GM12878 (cell line): ENCODE results near the gene MGAT2. TPM values are rescaled to one million over a fixed set of nuclear protein-coding genes. Genes with fewer than 3 reads are reported as not detected.

Experiments used
- ATAC-seq: fragments of 200-7000 bp; cut with Tn5 transposase; 3 replicates; pipeline ENCODE4 v1.9.1; 2020; ENCODE audit warnings: mild to moderate bottlenecking, moderate library complexity
- BruUV-seq: library from RNA; stranded (reverse); fragments of 400-500 nt; replicated peaks from 2 replicates; lab custom pipeline; 2021; lab: Mats Ljungman, UMichigan
- CTCF ChIA-PET: fragments of 300-600 bp; sonication (Branson Sonifier 250); formaldehyde crosslinking; extraction: SDS; loops from one replicate; lab custom pipeline; 2021; ENCODE audit warnings: inconsistent platforms; lab: Yijun Ruan, JAX
- POLR2A ChIA-PET: fragments of 350-600 bp; formaldehyde crosslinking; extraction: SDS; loops from one replicate; lab custom pipeline; 2021; ENCODE audit warnings: inconsistent platforms; lab: Charles Lee
- RAD21 ChIA-PET: fragments of 300-600 bp; sonication (Branson Sonifier 250); formaldehyde crosslinking; loops from one replicate; lab custom pipeline; 2023; ENCODE audit warnings: antibody characterized with exemption; ENCODE audit not compliant: unreplicated experiment; lab: Charles Lee
- SMC1A ChIA-PET: fragments of 300-600 bp; sonication (Branson Sonifier 250); formaldehyde crosslinking; loops from one replicate; lab custom pipeline; 2023; ENCODE audit not compliant: unreplicated experiment, uncharacterized antibody; lab: Charles Lee
- DNase-seq: peaks from one replicate; pipeline ENCODE4 v3.0.0-alpha.2; 2011; ENCODE audit warnings: low read depth, low spot score
- FAIRE-seq: peaks from 3 replicates; lab custom pipeline; 2011; peaks lifted over from hg19 to GRCh38; lab: Jason Lieb, UNC
- H2AFZ ChIP-seq: 2 replicates; pipeline ENCODE4 v1.6.0; 2011; ENCODE audit warnings: low read depth, low read length, control low read depth; ENCODE audit not compliant: control insufficient read depth
- H3K27ac ChIP-seq: 2 replicates; pipeline ENCODE4 v1.5.1; 2011; ENCODE audit warnings: control low read depth; ENCODE audit not compliant: control insufficient read depth, insufficient read depth
- H3K27me3 ChIP-seq, 2 experiments: replicated peaks in 1 of 2; 2 replicates each; pipeline versions ENCODE4 v1.6.0 to v1.6.1; 2011; ENCODE audit warnings: low read length in 1 of 2; ENCODE audit not compliant: control insufficient read depth in 2 of 2, insufficient read depth in 2 of 2
- H3K36me3 ChIP-seq, 2 experiments: 2 replicates each; pipeline ENCODE4 v1.5.1; 2011; ENCODE audit warnings: low read length in 1 of 2; ENCODE audit not compliant: control insufficient read depth in 2 of 2, insufficient read depth in 2 of 2
- H3K4me1 ChIP-seq: 2 replicates; pipeline ENCODE4 v1.6.1; 2011; ENCODE audit warnings: mild to moderate bottlenecking, low read length, moderate library complexity, mixed read lengths; ENCODE audit not compliant: control insufficient read depth, insufficient read depth
- H3K4me2 ChIP-seq: 2 replicates; pipeline ENCODE4 v1.6.0; 2011; ENCODE audit warnings: control low read depth; ENCODE audit not compliant: control insufficient read depth, insufficient read depth
- H3K4me3 ChIP-seq: fragments of 200-600 bp; sonication (generic); 2 replicates; pipeline ENCODE4 v1.5.1; 2016
- H3K79me2 ChIP-seq: 2 replicates; pipeline ENCODE4 v1.6.0; 2011; ENCODE audit warnings: low read length; ENCODE audit not compliant: control insufficient read depth, insufficient read depth
- H3K9ac ChIP-seq: 2 replicates; pipeline ENCODE4 v1.8.0; 2011; ENCODE audit warnings: low read length, control low read depth, mixed read lengths; ENCODE audit not compliant: control insufficient read depth, insufficient read depth
- H3K9me3 ChIP-seq: replicated peaks from 3 replicates; pipeline ENCODE4 v1.5.1; 2011; ENCODE audit warnings: mild to moderate bottlenecking, low read length; ENCODE audit not compliant: control insufficient read depth, insufficient read depth
- H4K20me1 ChIP-seq: 2 replicates; pipeline ENCODE4 v1.6.0; 2011; ENCODE audit not compliant: control insufficient read depth, insufficient read depth
- CBX3 ChIP-seq: fragments of 200-600 bp; sonication (generic); IDR thresholded peaks from 2 replicates; pipeline ENCODE4 v1.6.1; 2016; ENCODE audit warnings: low read depth, borderline replicate concordance
- CBX5 ChIP-seq: sonication (generic); IDR thresholded peaks from 2 replicates; pipeline ENCODE4 v1.6.1; 2016; ENCODE audit warnings: low read depth, moderate library complexity, mild to moderate bottlenecking, inconsistent platforms
- EP300 ChIP-seq, 2 experiments: fragments of 150-350 bp in 1 of 2; IDR thresholded peaks; 2 replicates each; pipeline ENCODE4 v1.6.1; 2011 to 2012; ENCODE audit warnings: low read depth in 2 of 2, low read length in 2 of 2, borderline replicate concordance in 1 of 2, improper control_type of control experiment in 1 of 2, inconsistent platforms in 1 of 2; ENCODE audit not compliant: control insufficient read depth in 1 of 2
- HDAC6 ChIP-seq: fragments of 200-600 bp; sonication (generic); IDR thresholded peaks from one replicate; pipeline ENCODE4 v1.8.0; 2017; ENCODE audit warnings: antibody characterized with exemption; ENCODE audit not compliant: unreplicated experiment
- LARP7 ChIP-seq: fragments of 450-650 bp; IDR thresholded peaks from 2 replicates; pipeline ENCODE4 v1.6.1; 2017; ENCODE audit warnings: mild to moderate bottlenecking
- NFIC ChIP-seq: IDR thresholded peaks from 2 replicates; pipeline ENCODE4 v1.6.1; 2012; ENCODE audit warnings: low read depth, mild to moderate bottlenecking, inconsistent platforms, low read length, moderate library complexity
- NFXL1 ChIP-seq: fragments of 450-650 bp; IDR thresholded peaks from 2 replicates; pipeline ENCODE4 v1.6.1; 2017; ENCODE audit warnings: antibody characterized with exemption, mild to moderate bottlenecking, borderline replicate concordance
- NR2F1 ChIP-seq: fragments of 450-650 bp; conservative IDR thresholded peaks from 2 replicates; pipeline ENCODE4 v1.6.1; 2017; ENCODE audit warnings: mild to moderate bottlenecking
- NRF1 ChIP-seq: conservative IDR thresholded peaks from 2 replicates; pipeline ENCODE4 v1.6.1; 2011; ENCODE audit warnings: mild to moderate bottlenecking, low read depth, low read length, improper control_type of control experiment
- POLR2A ChIP-seq: IDR thresholded peaks from 2 replicates; pipeline ENCODE4 v1.6.1; 2011; ENCODE audit warnings: low read depth, mild to moderate bottlenecking, low read length
- SMAD1 ChIP-seq: fragments of 450-650 bp; IDR thresholded peaks from 2 replicates; pipeline ENCODE4 v1.6.1; 2018; ENCODE audit warnings: mild to moderate bottlenecking, low read depth; ENCODE audit not compliant: partially characterized antibody
- SREBF1 ChIP-seq: IDR thresholded peaks from 2 replicates; pipeline ENCODE4 v1.6.1; 2012; ENCODE audit warnings: mild to moderate bottlenecking, low read length
- STAT3 ChIP-seq: IDR thresholded peaks from 2 replicates; pipeline ENCODE4 v1.6.1; 2011; ENCODE audit warnings: low read depth, low read length, improper control_type of control experiment
- TCF12 ChIP-seq: IDR thresholded peaks from 2 replicates; pipeline ENCODE4 v1.6.1; 2011; ENCODE audit warnings: low read depth, mild to moderate bottlenecking, low read length
- WGBS: methylation state at CpG from one replicate; pipeline ENCODE4 v1.1.6; 2016; ENCODE audit warnings: low lambda C conversion rate; ENCODE audit not compliant: insufficient replicate concordance, insufficient coverage; ENCODE audit errors: missing lambda C conversion rate; 5-methylcytosine and 5-hydroxymethylcytosine counted together
- in situ Hi-C: fragments of 300-500 bp; cut with MboI; formaldehyde crosslinking; loops from 9 replicates; pipeline ENCODE4 v1.14.3; 2018; ENCODE audit warnings: mixed read lengths
- intact Hi-C: fragments of 100-400 bp; cut with micrococcal nuclease; formaldehyde crosslinking; loops from one replicate; pipeline ENCODE4 v1.14.2; 2022; ENCODE audit not compliant: unreplicated experiment
- polyA plus RNA-seq, 11 experiments: library from polyadenylated mRNA; depleted of rRNA in 4 of 11; unstranded in 6 of 11; stranded (reverse) in 5 of 11; fragments of >200 nt; fragmentation: Nextera tagmentation in 4 of 11; fragmentation: Illumina TruSeq in 1 of 11; extraction: Ambion mirVana in 4 of 11; extraction: Trizol in 1 of 11; gene quantifications; 1 replicate in 1 of 11; 2 replicates in 10 of 11; pipeline versions ENCODE4 v1.2.1 to v1.2.3, GENCODE V29; 2011 to 2016; ENCODE audit warnings: inconsistent platforms in 2 of 11, missing spikeins in 2 of 11, low read depth in 1 of 11
- total RNA-seq, 4 experiments: library from RNA; depleted of rRNA in 3 of 4; stranded (reverse); fragments of >200 nt in 3 of 4; fragmentation: Illumina TruSeq in 1 of 4; extraction: Trizol in 1 of 4; gene quantifications; 2 replicates each; pipeline versions ENCODE4 v1.2.1 to v1.2.3, GENCODE V29; 2013 to 2021
- TF ChIP-seq, protein P1 (sequence below): fragments of 450-650 bp; IDR thresholded peaks from 2 replicates; pipeline ENCODE4 v1.6.1; 2016; ENCODE audit warnings: mild to moderate bottlenecking
- TF ChIP-seq, protein P2 (sequence below): fragments of 450-650 bp; IDR thresholded peaks from 2 replicates; pipeline ENCODE4 v1.6.1; 2016; ENCODE audit warnings: mild to moderate bottlenecking, moderate library complexity, borderline replicate concordance
- TF ChIP-seq, protein P3 (sequence below): IDR thresholded peaks from 2 replicates; pipeline ENCODE4 v1.6.1; 2012; ENCODE audit warnings: mild to moderate bottlenecking, low read depth, low read length

MGAT2 gene
- total and polyA plus RNA-seq, 10 of the 15 experiments (the other 5 are each of a cell fraction or from before 2014, with no cell fraction given), result 0.03 to 51.8 (median 38.0) TPM; not detected in 1

DNA sequence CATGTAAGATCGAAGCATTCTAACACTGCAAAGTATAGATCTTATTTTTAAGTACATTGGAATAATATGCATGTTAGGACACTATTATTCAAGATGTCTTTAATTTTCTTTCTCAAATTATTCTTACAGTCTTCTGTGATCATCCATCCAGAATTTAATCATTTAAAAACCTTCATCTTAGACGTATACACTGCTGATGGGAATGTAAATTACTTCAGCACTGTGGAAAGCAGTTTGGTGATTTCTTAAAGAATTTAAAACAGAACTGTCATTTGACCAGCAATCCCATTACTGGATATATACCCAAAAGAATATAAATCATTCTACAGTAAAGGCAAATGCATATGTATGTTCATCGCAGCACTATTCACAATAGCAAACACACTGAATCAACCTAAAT is 31.2 kb upstream of the MGAT2 start:
- H3K27me3 ChIP-seq, result no peaks in the 10 kb centered on the region
- no peak for FAIRE-seq
- no peak overlapping the region for H3K9ac ChIP-seq
- ChIA-PET SMC1A (no interaction called here), CTCF (interaction anchor here (1.0 to 5.6 kb wide), 2 partner anchors 7 to 13 kb away, joined by 3 to 75 read pairs; partner anchors contain the start of gene LRR1), POLR2A (no interaction called here), RAD21 (interaction anchor here (3.6 kb wide), 1 partner anchor 128 kb away, joined by 22 read pairs; no protein-coding TSS in a partner anchor)
- in situ Hi-C loops, result no loop called here
- H3K4me3 ChIP-seq, result no peak overlapping the region
- H3K79me2 ChIP-seq, result peaks cover 18% of the 10 kb centered on the region
- H2AFZ ChIP-seq, result no peak overlapping the region
- H3K4me1 ChIP-seq, result peaks cover 6% of the 10 kb centered on the region; the same call in 1 of the 2 replicates
- H3K36me3 ChIP-seq, result no peaks in the 10 kb centered on the region
- DNase-seq, result no peak
- 84% methylated on average over 3 of the region's 3 CpGs for whole genome bisulfite sequencing
- H4K20me1 ChIP-seq, result no peaks in the 10 kb centered on the region
- no peak overlapping the region for H3K4me2 ChIP-seq
- H3K27ac ChIP-seq, result no peak overlapping the region
- no peaks in the 10 kb centered on the region for H3K9me3 ChIP-seq
- intact Hi-C loops, result loop anchor here (5.0 kb wide), 1 partner anchor 127 kb away; no protein-coding TSS in a partner anchor
- no peak for ATAC-seq
- no TSS peak for BruUV-seq
- no peak for TF ChIP-seq NFIC
- TF ChIP-seq LARP7, result no peak
- TF ChIP-seq POLR2A, result no peak
- no peak for TF ChIP-seq EP300 (IDR thresholded peaks at IDR 0.05; ENCODE audit: borderline replicate concordance in 1 of 2, control insufficient read depth in 1 of 2, low read depth in 2 of 2, low read length in 2 of 2)
- TF ChIP-seq CBX3, result no peak
- TF ChIP-seq SMAD1, result no peak
- TF ChIP-seq TCF12, result no peak
- no peak for TF ChIP-seq NR2F1
- no peak for TF ChIP-seq STAT3
- no peak for TF ChIP-seq NFXL1
- TF ChIP-seq, protein P1, sequence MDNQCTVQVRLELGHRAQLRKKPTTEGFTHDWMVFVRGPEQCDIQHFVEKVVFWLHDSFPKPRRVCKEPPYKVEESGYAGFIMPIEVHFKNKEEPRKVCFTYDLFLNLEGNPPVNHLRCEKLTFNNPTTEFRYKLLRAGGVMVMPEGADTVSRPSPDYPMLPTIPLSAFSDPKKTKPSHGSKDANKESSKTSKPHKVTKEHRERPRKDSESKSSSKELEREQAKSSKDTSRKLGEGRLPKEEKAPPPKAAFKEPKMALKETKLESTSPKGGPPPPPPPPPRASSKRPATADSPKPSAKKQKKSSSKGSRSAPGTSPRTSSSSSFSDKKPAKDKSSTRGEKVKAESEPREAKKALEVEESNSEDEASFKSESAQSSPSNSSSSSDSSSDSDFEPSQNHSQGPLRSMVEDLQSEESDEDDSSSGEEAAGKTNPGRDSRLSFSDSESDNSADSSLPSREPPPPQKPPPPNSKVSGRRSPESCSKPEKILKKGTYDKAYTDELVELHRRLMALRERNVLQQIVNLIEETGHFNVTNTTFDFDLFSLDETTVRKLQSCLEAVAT, result no peak
- TF ChIP-seq NRF1, result no peak
- TF ChIP-seq, protein P2, sequence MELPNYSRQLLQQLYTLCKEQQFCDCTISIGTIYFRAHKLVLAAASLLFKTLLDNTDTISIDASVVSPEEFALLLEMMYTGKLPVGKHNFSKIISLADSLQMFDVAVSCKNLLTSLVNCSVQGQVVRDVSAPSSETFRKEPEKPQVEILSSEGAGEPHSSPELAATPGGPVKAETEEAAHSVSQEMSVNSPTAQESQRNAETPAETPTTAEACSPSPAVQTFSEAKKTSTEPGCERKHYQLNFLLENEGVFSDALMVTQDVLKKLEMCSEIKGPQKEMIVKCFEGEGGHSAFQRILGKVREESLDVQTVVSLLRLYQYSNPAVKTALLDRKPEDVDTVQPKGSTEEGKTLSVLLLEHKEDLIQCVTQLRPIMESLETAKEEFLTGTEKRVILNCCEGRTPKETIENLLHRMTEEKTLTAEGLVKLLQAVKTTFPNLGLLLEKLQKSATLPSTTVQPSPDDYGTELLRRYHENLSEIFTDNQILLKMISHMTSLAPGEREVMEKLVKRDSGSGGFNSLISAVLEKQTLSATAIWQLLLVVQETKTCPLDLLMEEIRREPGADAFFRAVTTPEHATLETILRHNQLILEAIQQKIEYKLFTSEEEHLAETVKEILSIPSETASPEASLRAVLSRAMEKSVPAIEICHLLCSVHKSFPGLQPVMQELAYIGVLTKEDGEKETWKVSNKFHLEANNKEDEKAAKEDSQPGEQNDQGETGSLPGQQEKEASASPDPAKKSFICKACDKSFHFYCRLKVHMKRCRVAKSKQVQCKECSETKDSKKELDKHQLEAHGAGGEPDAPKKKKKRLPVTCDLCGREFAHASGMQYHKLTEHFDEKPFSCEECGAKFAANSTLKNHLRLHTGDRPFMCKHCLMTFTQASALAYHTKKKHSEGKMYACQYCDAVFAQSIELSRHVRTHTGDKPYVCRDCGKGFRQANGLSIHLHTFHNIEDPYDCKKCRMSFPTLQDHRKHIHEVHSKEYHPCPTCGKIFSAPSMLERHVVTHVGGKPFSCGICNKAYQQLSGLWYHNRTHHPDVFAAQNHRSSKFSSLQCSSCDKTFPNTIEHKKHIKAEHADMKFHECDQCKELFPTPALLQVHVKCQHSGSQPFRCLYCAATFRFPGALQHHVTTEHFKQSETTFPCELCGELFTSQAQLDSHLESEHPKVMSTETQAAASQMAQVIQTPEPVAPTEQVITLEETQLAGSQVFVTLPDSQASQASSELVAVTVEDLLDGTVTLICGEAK, result no peak
- TF ChIP-seq SREBF1, result no peak
- TF ChIP-seq, protein P3, sequence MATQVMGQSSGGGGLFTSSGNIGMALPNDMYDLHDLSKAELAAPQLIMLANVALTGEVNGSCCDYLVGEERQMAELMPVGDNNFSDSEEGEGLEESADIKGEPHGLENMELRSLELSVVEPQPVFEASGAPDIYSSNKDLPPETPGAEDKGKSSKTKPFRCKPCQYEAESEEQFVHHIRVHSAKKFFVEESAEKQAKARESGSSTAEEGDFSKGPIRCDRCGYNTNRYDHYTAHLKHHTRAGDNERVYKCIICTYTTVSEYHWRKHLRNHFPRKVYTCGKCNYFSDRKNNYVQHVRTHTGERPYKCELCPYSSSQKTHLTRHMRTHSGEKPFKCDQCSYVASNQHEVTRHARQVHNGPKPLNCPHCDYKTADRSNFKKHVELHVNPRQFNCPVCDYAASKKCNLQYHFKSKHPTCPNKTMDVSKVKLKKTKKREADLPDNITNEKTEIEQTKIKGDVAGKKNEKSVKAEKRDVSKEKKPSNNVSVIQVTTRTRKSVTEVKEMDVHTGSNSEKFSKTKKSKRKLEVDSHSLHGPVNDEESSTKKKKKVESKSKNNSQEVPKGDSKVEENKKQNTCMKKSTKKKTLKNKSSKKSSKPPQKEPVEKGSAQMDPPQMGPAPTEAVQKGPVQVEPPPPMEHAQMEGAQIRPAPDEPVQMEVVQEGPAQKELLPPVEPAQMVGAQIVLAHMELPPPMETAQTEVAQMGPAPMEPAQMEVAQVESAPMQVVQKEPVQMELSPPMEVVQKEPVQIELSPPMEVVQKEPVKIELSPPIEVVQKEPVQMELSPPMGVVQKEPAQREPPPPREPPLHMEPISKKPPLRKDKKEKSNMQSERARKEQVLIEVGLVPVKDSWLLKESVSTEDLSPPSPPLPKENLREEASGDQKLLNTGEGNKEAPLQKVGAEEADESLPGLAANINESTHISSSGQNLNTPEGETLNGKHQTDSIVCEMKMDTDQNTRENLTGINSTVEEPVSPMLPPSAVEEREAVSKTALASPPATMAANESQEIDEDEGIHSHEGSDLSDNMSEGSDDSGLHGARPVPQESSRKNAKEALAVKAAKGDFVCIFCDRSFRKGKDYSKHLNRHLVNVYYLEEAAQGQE, result no peak
- no peak for TF ChIP-seq HDAC6
- no peak for TF ChIP-seq CBX5
